ENCODE results near the gene PROM1. TPM values are rescaled to one million over a fixed set of nuclear protein-coding genes. Genes with fewer than 3 reads are reported as not detected.

Gene PROM1
- total RNA-seq, 1 donor from 2014 or later, result 65.3 TPM

- Mint-ChIP-seq H3K27me3 (ENCODE audit: low read depth) (no peaks in the 10 kb centered on the region), H3K36me3 (ENCODE audit: low read depth) (peaks cover 4% of the 10 kb centered on the region), H3K4me1 (peaks cover 12% of the 10 kb centered on the region), H3K27ac (ENCODE audit: unreplicated experiment) (no peak overlapping the region), H3K9me3 (no peaks in the 10 kb centered on the region), H3K4me3 (no peak overlapping the region)
- DNase-seq (ENCODE audit: low read depth, low spot score), result no peak
- no peak for TF ChIP-seq CTCF (conservative IDR thresholded peaks at IDR 0.05)
Observed at GRCh38 chr4:16055471-16055870, 28.4 kb downstream of the PROM1 start.

GRCh38 chr4:16052939-16053338 lies 30.9 kb downstream of the PROM1 start:
- H3K9me3 Mint-ChIP-seq, result no peaks in the 10 kb centered on the region
- H3K4me3 Mint-ChIP-seq, result no peak overlapping the region
- no peak for TF ChIP-seq CTCF (conservative IDR thresholded peaks at IDR 0.05)
- H3K27me3 Mint-ChIP-seq (ENCODE audit: low read depth), result no peaks in the 10 kb centered on the region
- peaks cover 2% of the 10 kb centered on the region for H3K36me3 Mint-ChIP-seq (ENCODE audit: low read depth)
- H3K4me1 Mint-ChIP-seq, result peaks cover 12% of the 10 kb centered on the region
- H3K27ac Mint-ChIP-seq (ENCODE audit: unreplicated experiment), result no peak overlapping the region
- DNase-seq (ENCODE audit: low read depth, low spot score), result no peak

- peak overlapping the region; percentile 54 for H3K27ac Mint-ChIP-seq (ENCODE audit: unreplicated experiment)
- H3K9me3 Mint-ChIP-seq, result no peaks in the 10 kb centered on the region
Observed at GRCh38 chr4:16051980-16052379, 31.8 kb downstream of the PROM1 start.

GRCh38 chr4:16051132-16051531 lies 32.7 kb downstream of the PROM1 start:
- H3K27me3 Mint-ChIP-seq (ENCODE audit: low read depth), result no peaks in the 10 kb centered on the region
- H3K4me3 Mint-ChIP-seq, result no peak overlapping the region
- no peak overlapping the region for H3K27ac Mint-ChIP-seq (ENCODE audit: unreplicated experiment)
- H3K4me1 Mint-ChIP-seq, result no peaks in the 10 kb centered on the region
- no peak for DNase-seq (ENCODE audit: low read depth, low spot score)
- H3K36me3 Mint-ChIP-seq (ENCODE audit: low read depth), result peaks cover 2% of the 10 kb centered on the region
- TF ChIP-seq CTCF (conservative IDR thresholded peaks at IDR 0.05), result no peak
- H3K9me3 Mint-ChIP-seq, result no peaks in the 10 kb centered on the region

More at GRCh38 chr4:16051980-16052379, 31.8 kb downstream of the PROM1 start:
- peaks cover 2% of the 10 kb centered on the region for H3K36me3 Mint-ChIP-seq (ENCODE audit: low read depth)
- no peak overlapping the region for H3K4me3 Mint-ChIP-seq
- H3K27me3 Mint-ChIP-seq (ENCODE audit: low read depth), result no peaks in the 10 kb centered on the region
- TF ChIP-seq CTCF (conservative IDR thresholded peaks at IDR 0.05), result no peak
- H3K4me1 Mint-ChIP-seq, result peaks cover 4% of the 10 kb centered on the region
- DNase-seq (ENCODE audit: low read depth, low spot score), result no peak

- H3K4me3 Mint-ChIP-seq, result no peak overlapping the region
- no peaks in the 10 kb centered on the region for H3K9me3 Mint-ChIP-seq
- no peak overlapping the region for H3K27ac Mint-ChIP-seq (ENCODE audit: unreplicated experiment)
- no peak for TF ChIP-seq CTCF (conservative IDR thresholded peaks at IDR 0.05)
- no peak for DNase-seq (ENCODE audit: low read depth, low spot score)
- peaks cover 2% of the 10 kb centered on the region for H3K36me3 Mint-ChIP-seq (ENCODE audit: low read depth)
- H3K4me1 Mint-ChIP-seq, result no peaks in the 10 kb centered on the region
- no peaks in the 10 kb centered on the region for H3K27me3 Mint-ChIP-seq (ENCODE audit: low read depth)
Observed at GRCh38 chr4:16050669-16051068, 33.2 kb downstream of the PROM1 start.

Measured in neural crest cell (in vitro differentiated cells).